Neural crest cell (in vitro differentiated cells): ENCODE data around the gene LRP11. TPM values are rescaled to one million over a fixed set of nuclear protein-coding genes. Genes with fewer than 3 reads are reported as not detected.

ENCODE experiments used
- DNase-seq: peaks from one replicate; pipeline ENCODE4 v3.0.0; 2021; ENCODE audit warnings: low read depth, mixed read lengths, low spot score
- H3K27ac Mint-ChIP-seq: one replicate; pipeline ENCODE4 v1.8.0; 2021; ENCODE audit warnings: mild to moderate bottlenecking, mixed read lengths; ENCODE audit not compliant: unreplicated experiment
- H3K27me3 Mint-ChIP-seq: 2 replicates; pipeline ENCODE4 v1.8.0; 2021; ENCODE audit warnings: low read depth, mild to moderate bottlenecking, mixed read lengths
- H3K36me3 Mint-ChIP-seq: 2 replicates; pipeline ENCODE4 v1.8.0; 2021; ENCODE audit warnings: low read depth, mild to moderate bottlenecking, mixed read lengths
- H3K4me1 Mint-ChIP-seq: 2 replicates; pipeline ENCODE4 v1.8.0; 2021; ENCODE audit warnings: mixed read lengths
- H3K4me3 Mint-ChIP-seq: one replicate; pipeline ENCODE4 v1.8.0; 2021; ENCODE audit warnings: mild to moderate bottlenecking, mixed read lengths
- H3K9me3 Mint-ChIP-seq: 2 replicates; pipeline ENCODE4 v1.8.0; 2021; ENCODE audit warnings: mixed read lengths
- total RNA-seq: library from RNA; stranded (reverse); gene quantifications from 2 replicates; pipeline ENCODE4 v1.2.1, GENCODE V29; 2021
- TF ChIP-seq, protein P1 (sequence below): fragments of 200-600 bp; sonication (generic); conservative IDR thresholded peaks from 2 replicates; pipeline ENCODE4 v1.5.0; 2021; ENCODE audit warnings: antibody characterized with exemption, mild to moderate bottlenecking

The LRP11 gene
- total RNA-seq, 1 donor from 2014 or later, result 29.8 TPM

GRCh38 chr6:149888659-149889058, 24.5 kb upstream of the LRP11 start:
- peaks cover 28% of the 10 kb centered on the region for H3K27me3 Mint-ChIP-seq
- TF ChIP-seq, protein P1, sequence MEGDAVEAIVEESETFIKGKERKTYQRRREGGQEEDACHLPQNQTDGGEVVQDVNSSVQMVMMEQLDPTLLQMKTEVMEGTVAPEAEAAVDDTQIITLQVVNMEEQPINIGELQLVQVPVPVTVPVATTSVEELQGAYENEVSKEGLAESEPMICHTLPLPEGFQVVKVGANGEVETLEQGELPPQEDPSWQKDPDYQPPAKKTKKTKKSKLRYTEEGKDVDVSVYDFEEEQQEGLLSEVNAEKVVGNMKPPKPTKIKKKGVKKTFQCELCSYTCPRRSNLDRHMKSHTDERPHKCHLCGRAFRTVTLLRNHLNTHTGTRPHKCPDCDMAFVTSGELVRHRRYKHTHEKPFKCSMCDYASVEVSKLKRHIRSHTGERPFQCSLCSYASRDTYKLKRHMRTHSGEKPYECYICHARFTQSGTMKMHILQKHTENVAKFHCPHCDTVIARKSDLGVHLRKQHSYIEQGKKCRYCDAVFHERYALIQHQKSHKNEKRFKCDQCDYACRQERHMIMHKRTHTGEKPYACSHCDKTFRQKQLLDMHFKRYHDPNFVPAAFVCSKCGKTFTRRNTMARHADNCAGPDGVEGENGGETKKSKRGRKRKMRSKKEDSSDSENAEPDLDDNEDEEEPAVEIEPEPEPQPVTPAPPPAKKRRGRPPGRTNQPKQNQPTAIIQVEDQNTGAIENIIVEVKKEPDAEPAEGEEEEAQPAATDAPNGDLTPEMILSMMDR, result no peak
- H3K4me1 Mint-ChIP-seq, result no peaks in the 10 kb centered on the region
- H3K27ac Mint-ChIP-seq, result no peak overlapping the region
- no peaks in the 10 kb centered on the region for H3K36me3 Mint-ChIP-seq
- no peaks in the 10 kb centered on the region for H3K9me3 Mint-ChIP-seq
- DNase-seq, result no peak
- H3K4me3 Mint-ChIP-seq, result no peak overlapping the region

DNA sequence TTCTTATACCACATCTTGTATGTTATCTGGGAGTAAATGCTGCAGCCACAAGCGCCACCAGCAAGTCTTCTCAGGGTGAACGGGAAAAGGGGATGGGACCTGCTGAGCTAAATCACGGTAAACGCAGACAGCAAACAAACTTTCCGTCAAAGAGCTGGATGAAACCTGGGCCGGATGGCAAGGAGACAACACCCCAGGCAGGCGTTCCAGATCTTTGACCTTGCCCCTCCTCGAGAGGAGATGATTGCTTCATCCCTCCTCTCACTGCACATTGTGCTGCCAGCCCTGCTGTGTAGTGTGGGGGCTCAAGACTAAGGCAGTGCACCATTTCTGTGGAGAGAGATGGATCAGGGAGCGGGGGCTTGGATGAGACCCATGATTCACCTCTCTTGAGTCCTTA, 23.9 kb upstream of the LRP11 start:
- TF ChIP-seq, protein P1, result no peak

GRCh38 chr6:149887343-149887742, 23.2 kb upstream of the LRP11 start:
- Mint-ChIP-seq H3K36me3 (no peaks in the 10 kb centered on the region), H3K9me3 (no peaks in the 10 kb centered on the region), H3K27me3 (peaks cover 18% of the 10 kb centered on the region), H3K27ac (no peak overlapping the region), H3K4me3 (no peak overlapping the region), H3K4me1 (no peaks in the 10 kb centered on the region)
- TF ChIP-seq, protein P1, result no peak
- DNase-seq, result no peak

More for the DNA sequence above, 23.9 kb upstream of the LRP11 start:
- peaks cover 25% of the 10 kb centered on the region for H3K27me3 Mint-ChIP-seq
- no peaks in the 10 kb centered on the region for H3K36me3 Mint-ChIP-seq
- DNase-seq, result no peak
- H3K4me1 Mint-ChIP-seq, result no peaks in the 10 kb centered on the region
- no peaks in the 10 kb centered on the region for H3K9me3 Mint-ChIP-seq
- no peak overlapping the region for H3K27ac Mint-ChIP-seq
- H3K4me3 Mint-ChIP-seq, result no peak overlapping the region

- Mint-ChIP-seq H3K36me3 (no peaks in the 10 kb centered on the region), H3K4me3 (no peak overlapping the region), H3K9me3 (no peaks in the 10 kb centered on the region), H3K27ac (no peak overlapping the region), H3K27me3 (peaks cover 24% of the 10 kb centered on the region), H3K4me1 (no peaks in the 10 kb centered on the region)
- TF ChIP-seq, protein P1, result no peak
- DNase-seq, result no peak
Observed at GRCh38 chr6:149885888-149886287, 21.7 kb upstream of the LRP11 start.

DNA sequence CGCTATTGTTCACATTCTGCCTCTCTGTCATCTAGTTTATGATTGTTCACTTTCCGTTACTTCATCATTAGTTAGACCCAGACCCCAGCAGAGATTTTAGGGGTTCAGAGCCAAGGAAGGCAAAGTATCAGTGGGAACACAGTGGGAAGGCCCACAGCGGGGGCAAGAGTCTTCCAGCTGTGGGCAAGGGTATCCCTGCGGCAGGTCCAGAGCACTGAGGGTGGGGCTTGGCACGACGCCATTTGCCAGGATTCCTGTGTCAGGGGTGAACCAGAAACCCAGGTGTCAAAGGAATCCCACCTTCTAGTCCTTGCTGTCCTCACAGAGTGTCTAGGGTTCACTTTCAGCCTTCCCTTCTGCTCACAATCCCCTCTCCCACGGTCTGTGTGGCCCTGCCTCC, 20.5 kb upstream of the LRP11 start:
- Mint-ChIP-seq H3K36me3 (no peaks in the 10 kb centered on the region), H3K9me3 (no peaks in the 10 kb centered on the region), H3K4me3 (no peak overlapping the region), H3K27ac (no peak overlapping the region), H3K4me1 (no peaks in the 10 kb centered on the region), H3K27me3 (peaks cover 36% of the 10 kb centered on the region)
- no peak for DNase-seq
- TF ChIP-seq, protein P1, result no peak

- Mint-ChIP-seq H3K4me1 (no peaks in the 10 kb centered on the region), H3K4me3 (no peak overlapping the region), H3K9me3 (no peaks in the 10 kb centered on the region), H3K36me3 (no peaks in the 10 kb centered on the region), H3K27ac (no peak overlapping the region), H3K27me3 (peaks cover 39% of the 10 kb centered on the region)
- TF ChIP-seq, protein P1, result no peak
- no peak for DNase-seq
Observed at GRCh38 chr6:149884215-149884614, 20.1 kb upstream of the LRP11 start.
